Measurements from ENCODE around the gene ANGPT4.
"Not testable (repeated sequence)": the region's sequence is repeated elsewhere in the genome, so short reads cannot be mapped to it uniquely, and the experiment has no call there.

The ANGPT4 gene

GRCh38 chr20:844473-845225 lies 71.5 kb downstream of the ANGPT4 start:
- peak; percentile 97 for DNase-seq (ENCODE audit: low spot score)

GRCh38 chr20:843912-844311 lies 72.2 kb downstream of the ANGPT4 start:
- no peak for DNase-seq (ENCODE audit: low spot score)

- no peak for DNase-seq (ENCODE audit: low spot score)
These were observed 73.6 kb downstream of the ANGPT4 start for GRCh38 chr20:842547-842940.

- peak; percentile 58 for DNase-seq (ENCODE audit: low spot score)
These were observed 74.3 kb downstream of the ANGPT4 start for GRCh38 chr20:841568-842546.

- peak; percentile 66 for DNase-seq (ENCODE audit: low spot score)
These were observed 75.1 kb downstream of the ANGPT4 start for GRCh38 chr20:840858-841567.

GRCh38 chr20:840503-840857 lies 75.7 kb downstream of the ANGPT4 start:
- DNase-seq (ENCODE audit: low spot score), result no peak

GRCh38 chr20:839626-840025 lies 76.5 kb downstream of the ANGPT4 start:
- no peak for DNase-seq (ENCODE audit: low spot score)

- DNase-seq (ENCODE audit: low spot score), result no peak
These were observed 77.1 kb downstream of the ANGPT4 start for GRCh38 chr20:839015-839414.

GRCh38 chr20:836190-836589 lies 79.9 kb downstream of the ANGPT4 start:
- DNase-seq (ENCODE audit: low spot score), result no peak

GRCh38 chr20:835608-836045 lies 80.5 kb downstream of the ANGPT4 start:
- DNase-seq (ENCODE audit: low spot score), result no peak

- no peak for DNase-seq (ENCODE audit: low spot score)
These were observed 81.9 kb downstream of the ANGPT4 start for GRCh38 chr20:834151-834746.

GRCh38 chr20:833450-834150 lies 82.5 kb downstream of the ANGPT4 start, which contains the start of gene FAM110A:
FAM110A (plus strand) TSS chr20:833715; CDS start chr20:844805, 11,090 bp downstream.
- peak; percentile 95 for DNase-seq (ENCODE audit: low spot score)

GRCh38 chr20:833121-833449 lies 83.0 kb downstream of the ANGPT4 start:
- no peak for DNase-seq (ENCODE audit: low spot score)

GRCh38 chr20:831956-832355 lies 84.2 kb downstream of the ANGPT4 start:
- DNase-seq (ENCODE audit: low spot score), result no peak

GRCh38 chr20:831251-831650 lies 84.9 kb downstream of the ANGPT4 start:
- no peak for DNase-seq (ENCODE audit: low spot score)

GRCh38 chr20:830011-830521 lies 86.1 kb downstream of the ANGPT4 start:
- DNase-seq (ENCODE audit: low spot score), result no peak

GRCh38 chr20:829551-829950 lies 86.6 kb downstream of the ANGPT4 start:
- no peak for DNase-seq (ENCODE audit: low spot score)

GRCh38 chr20:828987-829386 lies 87.1 kb downstream of the ANGPT4 start:
- no peak for DNase-seq (ENCODE audit: low spot score)

- not testable (repeated sequence) for DNase-seq (ENCODE audit: low spot score)
These were observed 88.2 kb downstream of the ANGPT4 start for GRCh38 chr20:827981-828380.

- no peak for DNase-seq (ENCODE audit: low spot score)
These were observed 89.3 kb downstream of the ANGPT4 start for GRCh38 chr20:826695-827323.

Data from iPS-NIHi11 (cell line).